OCI-LY7 (cell line): ENCODE measurements around the gene PEAK3. TPM values are rescaled to one million over a fixed set of nuclear protein-coding genes. Genes with fewer than 3 reads are reported as not detected.

ENCODE experiments used
- BruUV-seq: library from RNA; stranded (reverse); fragments of 400-500 nt; replicated peaks from 2 replicates; lab custom pipeline; 2021; lab: Mats Ljungman, UMichigan
- CTCF ChIA-PET: fragments of 300-600 bp; sonication (Branson Sonifier 250); formaldehyde crosslinking; loops from one replicate; lab custom pipeline; 2022; ENCODE audit warnings: antibody characterized with exemption; ENCODE audit not compliant: unreplicated experiment; lab: Charles Lee
- POLR2A ChIA-PET: fragments of 300-600 bp; sonication (Branson Sonifier 250); formaldehyde crosslinking; loops from one replicate; lab custom pipeline; 2022; ENCODE audit warnings: antibody characterized with exemption; lab: Charles Lee
- DNase-seq: peaks from one replicate; pipeline ENCODE4 v3.0.0-alpha.2; 2015; ENCODE audit warnings: low spot score
- H2AFZ ChIP-seq: fragments of 200-600 bp; sonication (generic), shearing (Covaris generic); 2 replicates; pipeline ENCODE4 v1.6.1; 2014; ENCODE audit warnings: mild to moderate bottlenecking, antibody characterized with exemption, low read length, moderate library complexity
- H3K27ac ChIP-seq: fragments of 200-600 bp; sonication (generic); 2 replicates; pipeline ENCODE4 v1.5.1; 2014; ENCODE audit warnings: mixed run types, low read depth, mild to moderate bottlenecking, moderate library complexity, low read length, inconsistent platforms; ENCODE audit not compliant: poor library complexity, severe bottlenecking
- H3K36me3 ChIP-seq: fragments of 200-600 bp; sonication (generic); 2 replicates; pipeline ENCODE4 v1.6.1; 2014; ENCODE audit warnings: mild to moderate bottlenecking, antibody characterized with exemption, low read length, moderate library complexity, mixed read lengths; ENCODE audit not compliant: insufficient read depth
- H3K4me1 ChIP-seq: fragments of 200-600 bp; sonication (generic); 2 replicates; pipeline ENCODE4 v1.5.1; 2014; ENCODE audit warnings: mild to moderate bottlenecking, low read length; ENCODE audit not compliant: insufficient read depth, poor library complexity, severe bottlenecking
- H3K4me2 ChIP-seq: fragments of 200-600 bp; sonication (generic); 2 replicates; pipeline ENCODE4 v1.6.1; 2014; ENCODE audit warnings: mild to moderate bottlenecking, low read length
- H3K4me3 ChIP-seq: fragments of 200-600 bp; sonication (generic); 2 replicates; pipeline ENCODE4 v1.5.1; 2014; ENCODE audit warnings: mild to moderate bottlenecking, low read depth, low read length; ENCODE audit not compliant: poor library complexity, severe bottlenecking
- H3K79me2 ChIP-seq: fragments of 200-600 bp; sonication (generic); 2 replicates; pipeline ENCODE4 v1.6.1; 2016; ENCODE audit warnings: low read depth, mild to moderate bottlenecking, low read length, moderate library complexity, mixed read lengths; ENCODE audit not compliant: insufficient read depth
- H3K9me2 ChIP-seq: fragments of 200-600 bp; sonication (generic); 2 replicates; pipeline ENCODE4 v1.6.1; 2016; ENCODE audit warnings: mild to moderate bottlenecking, low read length, mixed read lengths; ENCODE audit not compliant: insufficient read depth
- H3K9me3 ChIP-seq: fragments of 200-600 bp; sonication (generic); 2 replicates; pipeline ENCODE4 v1.6.1; 2014; ENCODE audit warnings: mild to moderate bottlenecking, mixed run types, low read length, mixed read lengths
- H4K20me1 ChIP-seq: fragments of 200-600 bp; sonication (generic); 2 replicates; pipeline ENCODE4 v1.6.1; 2014; ENCODE audit warnings: mild to moderate bottlenecking, antibody characterized with exemption, low read length, moderate library complexity, mixed read lengths; ENCODE audit not compliant: insufficient read depth
- CTCF ChIP-seq: fragments of 200-600 bp; sonication (generic); conservative IDR thresholded peaks from 2 replicates; pipeline ENCODE4 v1.5.1; 2014; ENCODE audit warnings: mild to moderate bottlenecking, antibody characterized with exemption, low read length, moderate library complexity, mixed read lengths
- EZH2phosphoT487 ChIP-seq: fragments of 200-600 bp; sonication (generic); IDR thresholded peaks from 2 replicates; pipeline ENCODE4 v1.6.1; 2018; ENCODE audit warnings: low read depth, borderline replicate concordance, mild to moderate bottlenecking, mixed run types, antibody characterized with exemption, low read length, moderate library complexity, mixed read lengths
- intact Hi-C: fragments of 100-400 bp; cut with micrococcal nuclease; formaldehyde crosslinking; loops from one replicate; pipeline ENCODE4 v1.10.0; 2022; ENCODE audit not compliant: unreplicated experiment
- total RNA-seq, 2 experiments: library from RNA; depleted of rRNA in 1 of 2; stranded (reverse); fragments of >200 nt in 1 of 2; shearing (Covaris generic) in 1 of 2; gene quantifications; 2 replicates each; pipeline ENCODE4 v1.2.3, GENCODE V29; 2014 to 2022

The PEAK3 gene
- total RNA-seq, 2 experiments from 2014 or later: not detected

GRCh38 chr19:2328401-2329148 lies 46.6 kb upstream of the PEAK3 start, which contains the start of the genes LSM7 and SPPL2B:
Gene LSM7 (minus strand): TSS chr19:2328586. CDS start chr19:2328566, 20 bp downstream.
Gene SPPL2B (plus strand): TSS chr19:2328684. CDS start chr19:2328710, 26 bp downstream.
- peaks cover 65% of the 10 kb centered on the region for H3K4me1 ChIP-seq
- TF ChIP-seq EZH2phosphoT487 (no peak), CTCF (no peak)
- peak; percentile 95 for DNase-seq
- POLR2A ChIA-PET: interaction anchor here (0.7 to 1.1 kb wide), 3 partner anchors 10 to 66 kb away, joined by 3 to 7 read pairs (median 3); no protein-coding TSS in a partner anchor
- no peaks in the 10 kb centered on the region for H3K9me2 ChIP-seq
- intact Hi-C loops: loop anchor here (2.0 kb wide), 2 partner anchors 56 to 62 kb away; no protein-coding TSS in a partner anchor
- H3K9me3 ChIP-seq: peaks cover 2% of the 10 kb centered on the region; the same call in 1 of the 2 replicates
- H2AFZ ChIP-seq: no peak within 1 kb of the TSS
- peak within 1 kb of the TSS; percentile 95 for H3K4me2 ChIP-seq
- peaks cover 69% of the 10 kb centered on the region for H3K79me2 ChIP-seq
- H3K36me3 ChIP-seq: peaks cover 39% of the 10 kb centered on the region
- BruUV-seq: no TSS peak
- H4K20me1 ChIP-seq: no peaks in the 10 kb centered on the region; the same call in 1 of the 2 replicates
- CTCF ChIA-PET: interaction anchor here (0.8 kb wide), 1 partner anchor 171 kb away, joined by 4 read pairs; no protein-coding TSS in a partner anchor
- peak within 1 kb of the TSS; percentile 89 for H3K4me3 ChIP-seq
- H3K27ac ChIP-seq: peak within 1 kb of the TSS; percentile 70

GRCh38 chr19:2327773-2328400 lies 45.9 kb upstream of the PEAK3 start:
- Histone ChIP-seq H3K4me3 (peak overlapping the region; percentile 89), H2AFZ (no peak overlapping the region), H3K79me2 (peaks cover 66% of the 10 kb centered on the region), H3K4me2 (peak overlapping the region; percentile 87), H3K9me3 (no peaks in the 10 kb centered on the region), H4K20me1 (no peaks in the 10 kb centered on the region; the same call in 1 of the 2 replicates), H3K9me2 (no peaks in the 10 kb centered on the region), H3K4me1 (peaks cover 59% of the 10 kb centered on the region), H3K27ac (peak overlapping the region; percentile 70), H3K36me3 (peaks cover 40% of the 10 kb centered on the region)
- peak; percentile 89 for DNase-seq
- CTCF ChIA-PET: interaction anchor here (0.8 kb wide), 1 partner anchor 170 kb away, joined by 4 read pairs; no protein-coding TSS in a partner anchor
- TSS peak; percentile 93 for BruUV-seq
- POLR2A ChIA-PET: interaction anchor here (0.7 to 1.1 kb wide), 3 partner anchors 9 to 66 kb away, joined by 3 to 7 read pairs (median 3); no protein-coding TSS in a partner anchor
- TF ChIP-seq CTCF (no peak), EZH2phosphoT487 (no peak)
- intact Hi-C loops: loop anchor here (2.0 kb wide), 2 partner anchors 55 to 63 kb away; no protein-coding TSS in a partner anchor
